Psoas muscle (tissue), 8 donors: ENCODE measurements around the gene SLC9A2. TPM values are rescaled to one million over a fixed set of nuclear protein-coding genes. Genes with fewer than 3 reads are reported as not detected.

Source experiments
- ATAC-seq, 4 donors: fragments of 200-7000 bp; cut with Tn5 transposase; one replicate each; pipeline ENCODE4 v1.9.1; 2020; ENCODE audit warnings: moderate library complexity in 3 of 4, mild to moderate bottlenecking in 2 of 4
- DNase-seq, 2 donors: peaks; one replicate each; pipeline ENCODE4 v3.0.0-alpha.2; 2020
- H3K27ac ChIP-seq: fragments of 200-600 bp; one replicate; pipeline ENCODE4 v1.8.0; 2022
- H3K27me3 ChIP-seq, 3 donors: fragments of 200-600 bp in 1 of 3; one replicate each; pipeline versions ENCODE4 v1.6.1 to v1.8.0; 2013 to 2022; ENCODE audit warnings: low read length in 2 of 3, mild to moderate bottlenecking in 2 of 3, moderate library complexity in 1 of 3; ENCODE audit not compliant: insufficient read depth in 3 of 3
- H3K36me3 ChIP-seq, 2 donors: fragments of 200-600 bp in 1 of 2; one replicate each; pipeline versions ENCODE4 v1.6.1 to v1.8.0; 2013 to 2022; ENCODE audit warnings: low read depth in 1 of 2, mild to moderate bottlenecking in 1 of 2, moderate library complexity in 1 of 2; ENCODE audit not compliant: insufficient read depth in 1 of 2
- H3K4me1 ChIP-seq: fragments of 200-600 bp; one replicate; pipeline ENCODE4 v1.8.0; 2022
- H3K4me3 ChIP-seq: fragments of 200-600 bp; one replicate; pipeline ENCODE4 v1.8.0; 2022; ENCODE audit warnings: mild to moderate bottlenecking
- H3K9me3 ChIP-seq: fragments of 200-600 bp; one replicate; pipeline ENCODE4 v1.8.0; 2022
- WGBS, 3 donors: extraction: QIAGEN DNeasy Blood & Tissue Kit; methylation state at CpG; one replicate each; pipeline versions ENCODE4 v1.1.6 to v1.1.7; 2013; 5-methylcytosine and 5-hydroxymethylcytosine counted together
- intact Hi-C, 2 donors: fragments of 100-400 bp; cut with DNase I; formaldehyde crosslinking; loops; one replicate each; pipeline versions ENCODE4 v1.11.0 to v1.14.2; 2022
- polyA plus RNA-seq, 3 donors: library from polyadenylated mRNA; stranded (reverse); fragments of 200-250 nt; gene quantifications; one replicate each; pipeline ENCODE4 v1.2.3, GENCODE V29; 2013
- total RNA-seq, 4 donors: library from RNA; stranded (reverse); fragmentation: NEBNext Ultra II Directional in 2 of 4; extraction: Animal tissue kit (Norgen Biotek cat#: 25700) in 2 of 4; gene quantifications; one replicate each; pipeline versions ENCODE4 v1.2.1 to v1.2.4, GENCODE V29; 2021 to 2023
- TF ChIP-seq, protein P1 (sequence below): fragments of 200-600 bp; IDR thresholded peaks from one replicate; pipeline ENCODE4 v1.8.0; 2022; ENCODE audit warnings: antibody characterized with exemption
- donor health status: healthy with polysubstance abuse.
- donor health status: DM: no; HTN: no; CAD: no; lungs with moderate emphysema.
- donor health status: Bipolar disorder and iron deficiency.
- donor health status: healthy.
- donor health status: DM: yes; HTN: yes; CAD: no.
- donor health status: DM: no; HTN: no; CAD: no.
- donor health status: DM: no; HTN: no; CAD: no.
- donor health status: DM: yes; HTN: yes; CAD: no.

The SLC9A2 gene
- total and polyA plus RNA-seq, 7 donors: 0.81 to 9.3 (median 6.3) TPM

DNA sequence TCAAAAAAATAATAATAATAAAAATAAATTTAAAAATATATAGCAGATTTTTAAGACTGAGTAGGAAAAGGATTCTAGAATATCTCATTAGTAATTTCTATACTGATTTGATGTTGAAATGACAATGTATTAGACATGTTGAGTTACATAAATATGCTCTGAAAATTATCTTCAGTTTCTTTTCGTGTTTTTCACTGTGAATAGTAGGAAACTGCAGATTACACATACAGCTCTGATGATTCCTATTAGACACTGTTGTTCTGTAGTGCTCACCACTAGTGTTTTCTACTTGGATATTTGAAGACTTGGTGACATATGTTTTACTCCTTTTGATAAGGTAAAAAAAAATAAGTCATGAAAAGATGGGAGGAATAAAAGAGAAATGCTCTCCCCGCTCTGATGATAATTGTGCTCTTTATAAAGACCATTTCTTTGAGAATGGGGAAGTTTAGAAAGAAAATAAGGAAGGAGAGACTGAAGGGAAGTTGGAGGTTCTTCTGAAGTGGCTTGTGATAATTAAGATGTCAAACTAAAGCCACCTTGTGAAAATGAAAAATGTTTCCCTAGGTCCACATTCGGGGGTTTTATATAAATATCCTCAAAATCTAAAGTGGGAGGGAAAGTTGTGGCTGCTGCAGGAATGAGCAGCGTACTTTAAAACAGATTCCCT is 52.9 kb downstream of the SLC9A2 start:
- Histone ChIP-seq H3K36me3 (no peaks in the 10 kb centered on the region), H3K27me3 (no peaks in the 10 kb centered on the region), H3K4me1 (peaks cover 4% of the 10 kb centered on the region), H3K4me3 (no peak overlapping the region), H3K9me3 (no peaks in the 10 kb centered on the region), H3K27ac (no peak overlapping the region)
- DNase-seq: no peak
- intact Hi-C loops: no loop called here
- ATAC-seq: no peak
- whole genome bisulfite sequencing, 3 donors: 76 to 82% (median 78%) methylated on average over 4 of the region's 4 CpGs
- TF ChIP-seq, protein P1, sequence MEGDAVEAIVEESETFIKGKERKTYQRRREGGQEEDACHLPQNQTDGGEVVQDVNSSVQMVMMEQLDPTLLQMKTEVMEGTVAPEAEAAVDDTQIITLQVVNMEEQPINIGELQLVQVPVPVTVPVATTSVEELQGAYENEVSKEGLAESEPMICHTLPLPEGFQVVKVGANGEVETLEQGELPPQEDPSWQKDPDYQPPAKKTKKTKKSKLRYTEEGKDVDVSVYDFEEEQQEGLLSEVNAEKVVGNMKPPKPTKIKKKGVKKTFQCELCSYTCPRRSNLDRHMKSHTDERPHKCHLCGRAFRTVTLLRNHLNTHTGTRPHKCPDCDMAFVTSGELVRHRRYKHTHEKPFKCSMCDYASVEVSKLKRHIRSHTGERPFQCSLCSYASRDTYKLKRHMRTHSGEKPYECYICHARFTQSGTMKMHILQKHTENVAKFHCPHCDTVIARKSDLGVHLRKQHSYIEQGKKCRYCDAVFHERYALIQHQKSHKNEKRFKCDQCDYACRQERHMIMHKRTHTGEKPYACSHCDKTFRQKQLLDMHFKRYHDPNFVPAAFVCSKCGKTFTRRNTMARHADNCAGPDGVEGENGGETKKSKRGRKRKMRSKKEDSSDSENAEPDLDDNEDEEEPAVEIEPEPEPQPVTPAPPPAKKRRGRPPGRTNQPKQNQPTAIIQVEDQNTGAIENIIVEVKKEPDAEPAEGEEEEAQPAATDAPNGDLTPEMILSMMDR: no peak

DNA sequence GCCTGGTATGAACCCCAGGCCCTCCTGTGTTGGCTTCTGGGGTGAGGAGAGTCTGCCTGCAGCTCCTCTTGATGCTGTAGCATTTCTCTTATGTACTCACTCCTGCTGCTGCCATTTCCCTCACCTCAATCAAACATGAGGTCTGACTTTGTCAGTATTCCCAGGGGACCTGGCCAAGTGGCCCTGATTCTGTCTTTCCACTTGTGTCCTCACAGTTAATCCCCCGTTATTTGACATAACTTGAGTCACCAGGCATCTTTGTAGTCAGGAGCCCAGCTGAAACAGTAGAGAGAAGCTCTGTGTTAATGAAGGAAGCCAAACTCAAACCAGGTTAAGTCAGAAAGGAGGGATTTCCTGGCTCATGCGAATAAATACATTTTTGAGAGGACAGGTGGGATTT is 55.0 kb downstream of the SLC9A2 start:
- no peaks in the 10 kb centered on the region for H3K4me1 ChIP-seq
- 56 to 65% (median 56%) methylated on average over 2 of the region's 2 CpGs for WGBS, 3 donors
- no peak for DNase-seq
- no peaks in the 10 kb centered on the region for H3K27me3 ChIP-seq
- no peaks in the 10 kb centered on the region for H3K36me3 ChIP-seq
- peak in 3 of 4 donors; percentile 40 to 92 (median 90) for ATAC-seq
- TF ChIP-seq, protein P1: no peak
- intact Hi-C loops: no loop called here
- no peak overlapping the region for H3K4me3 ChIP-seq
- no peaks in the 10 kb centered on the region for H3K9me3 ChIP-seq
- H3K27ac ChIP-seq: no peak overlapping the region

DNA sequence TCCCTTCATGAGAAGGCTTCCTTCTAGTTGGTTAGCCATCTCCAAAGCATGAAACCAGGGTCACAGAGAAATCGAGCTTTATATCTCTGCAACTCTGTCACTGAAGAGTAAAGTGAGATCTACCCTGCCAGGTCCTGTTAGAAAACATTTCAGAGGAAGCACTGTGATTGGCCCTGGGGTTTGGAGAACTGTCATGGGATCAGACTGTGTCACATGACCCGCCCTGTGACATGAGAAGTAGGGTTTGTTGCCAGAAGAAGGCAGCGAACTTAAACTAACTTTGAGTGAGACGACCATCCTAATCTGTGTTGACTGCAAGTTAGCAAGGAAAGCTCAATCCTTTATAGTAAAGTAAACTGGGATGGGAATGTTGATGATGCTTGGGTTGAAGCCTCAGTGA is 55.5 kb downstream of the SLC9A2 start:
- Histone ChIP-seq H3K27ac (no peak overlapping the region), H3K4me3 (no peak overlapping the region), H3K27me3 (no peaks in the 10 kb centered on the region), H3K36me3 (no peaks in the 10 kb centered on the region), H3K9me3 (no peaks in the 10 kb centered on the region), H3K4me1 (no peaks in the 10 kb centered on the region)
- 80 to 84% (median 83%) methylated on average over 4 of the region's 4 CpGs for WGBS, 3 donors
- TF ChIP-seq, protein P1: no peak
- ATAC-seq: peak in 2 of 4 donors; percentile 60 to 68
- no peak for DNase-seq
- intact Hi-C loops: no loop called here

DNA sequence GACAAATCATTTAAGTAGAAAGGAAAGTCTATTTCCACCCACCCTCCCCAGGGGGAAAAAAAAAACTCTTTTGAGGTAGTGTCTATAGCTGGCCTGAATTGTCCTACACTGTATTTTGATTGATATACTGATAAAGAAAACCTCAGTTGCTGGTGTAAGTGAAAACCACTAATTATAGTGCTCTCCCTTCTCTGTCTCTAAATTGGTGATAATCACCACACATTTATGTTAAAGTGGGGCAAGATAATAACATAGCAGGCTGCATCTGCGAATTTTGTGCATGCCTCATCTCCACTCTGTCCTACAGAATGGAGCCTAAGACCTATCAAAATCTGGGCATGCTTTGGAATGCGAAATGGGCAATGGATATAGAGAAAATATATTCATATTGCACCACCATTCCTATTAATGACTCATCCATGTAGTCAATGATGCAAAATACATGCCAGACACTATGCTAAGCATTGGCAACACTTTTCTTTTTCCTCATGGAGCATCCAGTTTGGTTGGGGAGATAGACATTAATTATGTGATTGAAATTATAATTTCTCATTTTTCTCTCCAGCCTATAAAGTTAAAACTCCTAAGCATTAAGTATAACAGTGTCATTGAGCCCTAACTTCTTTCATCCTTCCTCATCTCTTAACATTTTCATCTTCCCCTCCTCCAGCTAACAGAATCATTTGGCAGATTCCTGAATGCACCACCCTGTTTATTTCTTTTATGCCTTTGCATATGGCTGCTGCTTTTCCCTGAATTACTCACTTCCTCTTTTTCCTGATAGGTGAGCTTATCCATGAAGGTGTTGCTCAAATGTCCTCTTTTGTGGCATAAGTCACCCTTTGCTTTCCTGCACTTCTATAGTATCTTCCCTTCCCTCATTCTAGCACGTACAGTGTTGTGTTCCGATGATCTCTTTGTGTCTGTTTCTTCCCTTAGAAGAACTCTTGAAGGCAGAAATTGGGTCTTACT is 58.2 kb downstream of the SLC9A2 start:
- no peaks in the 10 kb centered on the region for H3K4me1 ChIP-seq
- no peaks in the 10 kb centered on the region for H3K9me3 ChIP-seq
- TF ChIP-seq, protein P1: no peak
- no peaks in the 10 kb centered on the region for H3K27me3 ChIP-seq
- WGBS, 3 donors: 78 to 83% (median 80%) methylated on average over 4 of the region's 4 CpGs
- DNase-seq: no peak
- no peak for ATAC-seq
- H3K27ac ChIP-seq: no peak overlapping the region
- no peaks in the 10 kb centered on the region for H3K36me3 ChIP-seq
- no peak overlapping the region for H3K4me3 ChIP-seq
- intact Hi-C loops: loop anchor here in 1 of 2 donors (2.0 kb wide), 1 partner anchor 21 kb away; no protein-coding TSS in a partner anchor
